ENCODE results near the gene ROPN1L. TPM values are rescaled to one million over a fixed set of nuclear protein-coding genes. Genes with fewer than 3 reads are reported as not detected.

The ROPN1L gene
- total RNA-seq, 4 donors from 2014 or later = 6.3 TPM; not detected in 3

GRCh38 chr5:10409504-10409903 lies 32.2 kb upstream of the ROPN1L start:
- intact Hi-C loops (cut with DNase I; ENCODE audit: low total_unique reads) = no loop called here
- H3K27ac ChIP-seq = no peak overlapping the region

GRCh38 chr5:10410662-10411061 lies 31.0 kb upstream of the ROPN1L start:
- intact Hi-C loops (cut with DNase I; ENCODE audit: low total_unique reads) = no loop called here

More at GRCh38 chr5:10409504-10409903, 32.2 kb upstream of the ROPN1L start:
- Histone ChIP-seq H3K4me1 (no peaks in the 10 kb centered on the region), H3K27me3 (no peaks in the 10 kb centered on the region), H3K9me3 (no peaks in the 10 kb centered on the region), H3K4me3 (no peak overlapping the region), H3K36me3 (no peaks in the 10 kb centered on the region)
- DNase-seq = no peak
- TF ChIP-seq CTCF (IDR thresholded peaks at IDR 0.05) = no peak
- TF ChIP-seq POLR2A (IDR thresholded peaks at IDR 0.05) = no peak

GRCh38 chr5:10411336-10411735 lies 30.3 kb upstream of the ROPN1L start:
- no peaks in the 10 kb centered on the region for H3K4me1 ChIP-seq
- no peaks in the 10 kb centered on the region for H3K36me3 ChIP-seq
- no peak for DNase-seq
- no peak overlapping the region for H3K27ac ChIP-seq
- no peak overlapping the region for H3K4me3 ChIP-seq
- intact Hi-C loops (cut with DNase I; ENCODE audit: low total_unique reads) = no loop called here
- TF ChIP-seq CTCF (IDR thresholded peaks at IDR 0.05) = no peak
- no peak for TF ChIP-seq POLR2A (IDR thresholded peaks at IDR 0.05)
- H3K27me3 ChIP-seq = no peaks in the 10 kb centered on the region
- H3K9me3 ChIP-seq = no peaks in the 10 kb centered on the region

More at GRCh38 chr5:10410662-10411061, 31.0 kb upstream of the ROPN1L start:
- Histone ChIP-seq H3K27ac (no peak overlapping the region), H3K4me3 (no peak overlapping the region), H3K36me3 (no peaks in the 10 kb centered on the region), H3K27me3 (no peaks in the 10 kb centered on the region), H3K9me3 (no peaks in the 10 kb centered on the region), H3K4me1 (no peaks in the 10 kb centered on the region)
- TF ChIP-seq CTCF (IDR thresholded peaks at IDR 0.05) (no peak), POLR2A (IDR thresholded peaks at IDR 0.05) (no peak)
- DNase-seq = no peak

- TF ChIP-seq POLR2A (IDR thresholded peaks at IDR 0.05) (no peak), CTCF (IDR thresholded peaks at IDR 0.05) (no peak)
- intact Hi-C loops (cut with DNase I; ENCODE audit: low total_unique reads) = no loop called here
- Histone ChIP-seq H3K9me3 (no peaks in the 10 kb centered on the region), H3K27me3 (no peaks in the 10 kb centered on the region), H3K27ac (no peak overlapping the region), H3K4me3 (no peak overlapping the region), H3K36me3 (no peaks in the 10 kb centered on the region), H3K4me1 (no peaks in the 10 kb centered on the region)
- DNase-seq = no peak
Observed at GRCh38 chr5:10416868-10417267, 24.8 kb upstream of the ROPN1L start.

GRCh38 chr5:10418654-10419345 lies 22.9 kb upstream of the ROPN1L start:
- intact Hi-C loops (cut with DNase I; ENCODE audit: low total_unique reads) = no loop called here
- Histone ChIP-seq H3K36me3 (no peaks in the 10 kb centered on the region), H3K4me1 (no peaks in the 10 kb centered on the region), H3K27me3 (no peaks in the 10 kb centered on the region), H3K4me3 (no peak overlapping the region), H3K27ac (no peak overlapping the region), H3K9me3 (no peaks in the 10 kb centered on the region)
- TF ChIP-seq CTCF (IDR thresholded peaks at IDR 0.05) (no peak), POLR2A (IDR thresholded peaks at IDR 0.05) (no peak)
- no peak for DNase-seq
